GM18498 (cell line): ENCODE measurements around the gene FLVCR2.

Source experiments
- ATAC-seq: cut with Tn5 transposase; IDR thresholded peaks from one replicate; pipeline ENCODE4 v1.9.1; 2021; ENCODE audit warnings: mild to moderate bottlenecking, moderate library complexity; ENCODE audit not compliant: unreplicated experiment

FLVCR2 gene

GRCh38 chr14:75578102-75578785 lies at the start of gene FLVCR2:
TSS of gene FLVCR2 (plus strand) at chr14:75578620. CDS start at chr14:75578973, 353 bp downstream.
- ATAC-seq, result peak; percentile 44

- no peak for ATAC-seq
Observed at GRCh38 chr14:75531256-75531655, 47.2 kb upstream of the FLVCR2 start.

- no peak for ATAC-seq
Observed at GRCh38 chr14:75531660-75532317, 46.6 kb upstream of the FLVCR2 start.

GRCh38 chr14:75533791-75534555 lies 44.4 kb upstream of the FLVCR2 start:
- no peak for ATAC-seq

- ATAC-seq, result no peak
Observed at GRCh38 chr14:75535164-75535898, 43.1 kb upstream of the FLVCR2 start.

GRCh38 chr14:75537071-75537470 lies 41.3 kb upstream of the FLVCR2 start:
- ATAC-seq, result no peak

- no peak for ATAC-seq
Observed at GRCh38 chr14:75539162-75539560, 39.3 kb upstream of the FLVCR2 start.

- peak; percentile 59 for ATAC-seq
Observed at GRCh38 chr14:75539561-75540478, 38.6 kb upstream of the FLVCR2 start.

- no peak for ATAC-seq
Observed at GRCh38 chr14:75540479-75540851, 38.0 kb upstream of the FLVCR2 start.

- peak; percentile 58 for ATAC-seq
Observed at GRCh38 chr14:75542588-75543091, 35.8 kb upstream of the FLVCR2 start.

GRCh38 chr14:75543253-75543652 lies 35.2 kb upstream of the FLVCR2 start:
- ATAC-seq, result peak; percentile 2

GRCh38 chr14:75543786-75544185 lies 34.6 kb upstream of the FLVCR2 start:
- no peak for ATAC-seq

GRCh38 chr14:75545907-75546306 lies 32.5 kb upstream of the FLVCR2 start:
- ATAC-seq, result no peak

GRCh38 chr14:75547552-75548250 lies 30.7 kb upstream of the FLVCR2 start:
- ATAC-seq, result no peak

GRCh38 chr14:75548544-75548943 lies 29.9 kb upstream of the FLVCR2 start:
- no peak for ATAC-seq

- ATAC-seq, result peak; percentile 61
Observed at GRCh38 chr14:75549169-75549568, 29.3 kb upstream of the FLVCR2 start.

GRCh38 chr14:75551021-75551420 lies 27.4 kb upstream of the FLVCR2 start:
- no peak for ATAC-seq

- ATAC-seq, result no peak
Observed at GRCh38 chr14:75553157-75553556, 25.3 kb upstream of the FLVCR2 start.

- no peak for ATAC-seq
Observed at GRCh38 chr14:75553761-75554364, 24.6 kb upstream of the FLVCR2 start.
